ENCODE results near the gene GRIA4. TPM values are rescaled to one million over a fixed set of nuclear protein-coding genes. Genes with fewer than 3 reads are reported as not detected.

The GRIA4 gene
- polyA plus RNA-seq, 2 of the 4 experiments (the other 2 are of a cell fraction): not detected

- TF ChIP-seq GATA3 (IDR thresholded peaks at IDR 0.05; ENCODE audit: borderline replicate concordance): no peak
Observed at GRCh38 chr11:106012744-106013143, 402.9 kb downstream of the GRIA4 start (continued).

- 0 out of 3 replicates have a peak, but pooled peaks cover 4% of the 10 kb centered on the region for H3K4me1 ChIP-seq
- CTCF ChIA-PET: no interaction called here
- no peak for TF ChIP-seq HMGXB4 (CRISPR knock-in tag; IDR thresholded peaks at IDR 0.05; ENCODE audit: borderline replicate concordance)
- TF ChIP-seq NFE2L2 (conservative IDR thresholded peaks at IDR 0.05; ENCODE audit: low read length): no peak
- TF ChIP-seq MAFK (IDR thresholded peaks at IDR 0.05; ENCODE audit: partially characterized antibody): no peak
- TF ChIP-seq RNF2 (IDR thresholded peaks at IDR 0.05; ENCODE audit: borderline replicate concordance, low read depth): no peak
- no peak for TF ChIP-seq CHD2 (IDR thresholded peaks at IDR 0.05; ENCODE audit: low read length, partially characterized antibody)
- no peak for TF ChIP-seq JUNB (IDR thresholded peaks at IDR 0.05)
- TF ChIP-seq USF2 (IDR thresholded peaks at IDR 0.05): no peak
- no peak overlapping the region for H3K4me2 ChIP-seq
- FAIRE-seq (no peak), ATAC-seq (no peak), DNase-seq (ENCODE audit: low read depth in 1 of 2, low spot score in 1 of 2) (no peak)
- no peak overlapping the region for H3K27ac ChIP-seq
- H3K9me3 ChIP-seq: no peaks in the 10 kb centered on the region
- WGBS (ENCODE audit: missing lambda C conversion rate): 73% methylated on average over 2 of the region's 2 CpGs
- POLR2A ChIA-PET: interaction anchor here (0.6 kb wide), 1 partner anchor 63 kb away, joined by 3 read pairs; the partner anchor contains the start of genes AASDHPPT and KBTBD3
- H3K4me3 ChIP-seq: no peak overlapping the region
Observed at GRCh38 chr11:106014035-106014434, 404.2 kb downstream of the GRIA4 start.

- POLR2A ChIA-PET: no interaction called here
- CTCF ChIA-PET: no interaction called here
- TF ChIP-seq POLR2A (IDR thresholded peaks at IDR 0.05; ENCODE audit: low read length) (no peak), POLR2AphosphoS2 (conservative IDR thresholded peaks at IDR 0.05; ENCODE audit: low read length) (no peak), RFX5 (IDR thresholded peaks at IDR 0.05) (no peak)
- Histone ChIP-seq H3K9me3 (no peaks in the 10 kb centered on the region), H3K27ac (no peak overlapping the region), H3K4me1 (peaks cover 8% of the 10 kb centered on the region; the same call in 1 of the 3 replicates), H3K4me3 (no peak overlapping the region), H3K4me2 (no peak overlapping the region)
- ATAC-seq: no peak
- 86% methylated on average over 2 of the region's 2 CpGs for WGBS (ENCODE audit: missing lambda C conversion rate)
- FAIRE-seq: no peak
- no peak for DNase-seq (ENCODE audit: low read depth in 1 of 2, low spot score in 1 of 2)
Observed at GRCh38 chr11:106014620-106015019, 404.7 kb downstream of the GRIA4 start.

GRCh38 chr11:106015066-106015465 lies 405.2 kb downstream of the GRIA4 start:
- no peak for DNase-seq (ENCODE audit: low read depth in 1 of 2, low spot score in 1 of 2)
- no peak overlapping the region for H3K27ac ChIP-seq
- POLR2A ChIA-PET: no interaction called here
- TF ChIP-seq E2F6 (IDR thresholded peaks at IDR 0.05; ENCODE audit: borderline replicate concordance, low read depth) (no peak), REST (IDR thresholded peaks at IDR 0.05) (no peak), POLR2AphosphoS2 (conservative IDR thresholded peaks at IDR 0.05; ENCODE audit: low read length) (no peak), HOXA7 (CRISPR knock-in tag; IDR thresholded peaks at IDR 0.05) (no peak), ZC3H11A (IDR thresholded peaks at IDR 0.05) (no peak), HEYL (CRISPR knock-in tag; IDR thresholded peaks at IDR 0.05) (no peak), SREBF2 (IDR thresholded peaks at IDR 0.05) (no peak), CEBPB (IDR thresholded peaks at IDR 0.05) (no peak), JUN (IDR thresholded peaks at IDR 0.05) (no peak)
- no peak for FAIRE-seq
- H3K4me2 ChIP-seq: no peak overlapping the region
- no peak overlapping the region for H3K4me3 ChIP-seq
- no peak for ATAC-seq
- CTCF ChIA-PET: no interaction called here
- 88% methylated on average over 2 of the region's 2 CpGs for WGBS (ENCODE audit: missing lambda C conversion rate)
- peaks cover 10% of the 10 kb centered on the region; the same call in 2 of the 3 replicates for H3K4me1 ChIP-seq
- no peaks in the 10 kb centered on the region for H3K9me3 ChIP-seq

Data from A549 (cell line).